Spinal cord (tissue), 10 donors: ENCODE results near the gene CADM1. TPM values are rescaled to one million over a fixed set of nuclear protein-coding genes. Genes with fewer than 3 reads are reported as not detected.

Experiments used
- DNase-seq, 6 donors: peaks; one replicate each; pipeline versions ENCODE4 v3.0.0 to v3.0.0-alpha.2; 2013 to 2015; ENCODE audit warnings: low spot score in 6 of 6, low read depth in 4 of 6
- H3K27ac ChIP-seq: one replicate; pipeline ENCODE4 v1.5.1; 2013; ENCODE audit warnings: low read depth, low read length, control low read depth
- H3K27me3 ChIP-seq: one replicate; pipeline ENCODE4 v1.6.1; 2013; ENCODE audit warnings: low read length; ENCODE audit not compliant: control insufficient read depth, insufficient read depth
- H3K36me3 ChIP-seq: one replicate; pipeline ENCODE4 v1.6.1; 2013; ENCODE audit warnings: low read length; ENCODE audit not compliant: control insufficient read depth, insufficient read depth
- H3K4me1 ChIP-seq: one replicate; pipeline ENCODE4 v1.6.1; 2013; ENCODE audit warnings: low read length; ENCODE audit not compliant: control insufficient read depth, insufficient read depth
- H3K4me3 ChIP-seq: one replicate; pipeline ENCODE4 v1.5.1; 2013; ENCODE audit warnings: low read depth, low read length, control low read depth
- H3K9me3 ChIP-seq: one replicate; pipeline ENCODE4 v1.6.1; 2013; ENCODE audit warnings: low read length; ENCODE audit not compliant: control insufficient read depth, insufficient read depth
- WGBS: methylation state at CpG from one replicate; pipeline ENCODE4 v1.1.5; 2013; ENCODE audit warnings: missing lambda C conversion rate; ENCODE audit not compliant: insufficient coverage; 5-methylcytosine and 5-hydroxymethylcytosine counted together
- polyA plus RNA-seq, 2 donors: library from polyadenylated mRNA; unstranded; fragments of 120-200 nt; gene quantifications; one replicate each; pipeline ENCODE4 v1.2.1, GENCODE V29; 2013; ENCODE audit not compliant: insufficient read length in 2 of 2
- total RNA-seq, 2 donors: library from RNA; depleted of rRNA in 1 of 2; stranded (reverse); fragments of 120-200 nt in 1 of 2; fragments of >200 nt in 1 of 2; gene quantifications; one replicate each; pipeline versions ENCODE4 v1.2.3 to v1.2.4, GENCODE V29; 2013 to 2014
- donor health status: healthy.

Gene CADM1
- total and polyA plus RNA-seq, 4 donors: 106 to 180 (median 132) TPM

- H3K4me1 ChIP-seq: no peaks in the 10 kb centered on the region
- H3K36me3 ChIP-seq: no peaks in the 10 kb centered on the region
- DNase-seq: no peak
- no CpG with 5 or more reads among the region's 1 CpG for WGBS
- no peak overlapping the region for H3K4me3 ChIP-seq
- H3K27me3 ChIP-seq: no peaks in the 10 kb centered on the region
- H3K9me3 ChIP-seq: no peaks in the 10 kb centered on the region
- H3K27ac ChIP-seq: no peak overlapping the region
These were observed 124.7 kb downstream of the CADM1 start for GRCh38 chr11:115379528-115379927.

DNA sequence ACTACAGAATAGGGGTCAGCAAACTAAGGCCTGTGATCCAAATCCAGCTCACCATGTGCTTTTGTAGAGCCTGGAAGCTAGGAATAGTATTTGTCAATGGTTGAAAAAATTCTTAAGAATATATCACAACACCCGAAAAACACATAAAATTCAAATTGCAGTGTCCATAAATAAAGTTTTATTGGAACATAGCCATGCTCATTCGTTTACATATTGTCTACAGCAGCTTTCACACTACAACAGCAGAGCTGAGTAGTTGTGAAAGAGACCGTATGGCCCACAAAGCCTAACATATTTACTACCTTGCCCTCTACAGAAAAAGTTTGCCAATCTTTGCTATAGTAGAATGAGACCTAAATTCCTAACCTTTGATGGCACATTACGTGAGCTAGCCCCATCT lies 125.7 kb downstream of the CADM1 start:
- peak in 1 of 6 donors; percentile 44 for DNase-seq
- WGBS: no CpG with 5 or more reads among the region's 4 CpGs
- H3K27me3 ChIP-seq: no peaks in the 10 kb centered on the region
- no peak overlapping the region for H3K4me3 ChIP-seq
- no peaks in the 10 kb centered on the region for H3K4me1 ChIP-seq
- no peaks in the 10 kb centered on the region for H3K36me3 ChIP-seq
- H3K9me3 ChIP-seq: no peaks in the 10 kb centered on the region
- no peak overlapping the region for H3K27ac ChIP-seq

GRCh38 chr11:115377882-115378296 lies 126.3 kb downstream of the CADM1 start:
- no peak overlapping the region for H3K27ac ChIP-seq
- H3K4me1 ChIP-seq: no peaks in the 10 kb centered on the region
- H3K27me3 ChIP-seq: no peaks in the 10 kb centered on the region
- no peak for DNase-seq
- WGBS: no CpG with 5 or more reads among the region's 4 CpGs
- no peaks in the 10 kb centered on the region for H3K9me3 ChIP-seq
- no peak overlapping the region for H3K4me3 ChIP-seq
- no peaks in the 10 kb centered on the region for H3K36me3 ChIP-seq

GRCh38 chr11:115368616-115369015 lies 135.6 kb downstream of the CADM1 start:
- H3K4me1 ChIP-seq: no peaks in the 10 kb centered on the region
- no peaks in the 10 kb centered on the region for H3K27me3 ChIP-seq
- H3K9me3 ChIP-seq: no peaks in the 10 kb centered on the region
- no peaks in the 10 kb centered on the region for H3K36me3 ChIP-seq
- no peak overlapping the region for H3K27ac ChIP-seq
- DNase-seq: no peak
- no peak overlapping the region for H3K4me3 ChIP-seq

GRCh38 chr11:115366826-115367225 lies 137.4 kb downstream of the CADM1 start:
- Histone ChIP-seq H3K27ac (no peak overlapping the region), H3K36me3 (no peaks in the 10 kb centered on the region), H3K9me3 (no peaks in the 10 kb centered on the region), H3K4me1 (no peaks in the 10 kb centered on the region), H3K27me3 (no peaks in the 10 kb centered on the region), H3K4me3 (no peak overlapping the region)
- no CpG with 5 or more reads among the region's 5 CpGs for WGBS
- DNase-seq: no peak

- Histone ChIP-seq H3K27ac (no peak overlapping the region), H3K4me3 (no peak overlapping the region), H3K4me1 (no peaks in the 10 kb centered on the region), H3K27me3 (no peaks in the 10 kb centered on the region), H3K36me3 (no peaks in the 10 kb centered on the region), H3K9me3 (no peaks in the 10 kb centered on the region)
- WGBS: 73% methylated on average over 3 of the region's 4 CpGs
- peak in 1 of 6 donors; percentile 44 for DNase-seq
These were observed 138.3 kb downstream of the CADM1 start for GRCh38 chr11:115365907-115366306.

DNA sequence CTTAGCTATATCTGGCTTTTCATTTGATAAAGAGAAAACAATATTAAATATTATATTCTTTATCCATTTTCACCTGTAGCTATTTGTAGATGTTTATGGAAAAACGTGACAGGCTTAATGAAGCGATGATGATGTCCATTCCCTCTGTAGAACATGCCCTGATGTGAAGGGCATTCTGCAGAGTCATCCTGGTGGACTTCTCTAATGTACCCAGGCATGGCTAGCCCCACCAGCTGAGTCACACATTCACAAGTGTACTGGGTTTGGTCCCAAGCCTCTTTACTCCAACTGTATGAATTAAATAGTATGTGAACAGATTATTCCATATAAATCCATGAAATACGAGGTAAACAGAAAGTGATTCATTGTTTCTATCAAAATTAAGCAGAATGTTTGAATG lies 139.3 kb downstream of the CADM1 start:
- Histone ChIP-seq H3K27me3 (no peaks in the 10 kb centered on the region), H3K4me3 (no peak overlapping the region), H3K4me1 (no peaks in the 10 kb centered on the region), H3K36me3 (no peaks in the 10 kb centered on the region), H3K27ac (no peak overlapping the region), H3K9me3 (no peaks in the 10 kb centered on the region)
- no peak for DNase-seq
- 90% methylated on average over 2 of the region's 3 CpGs for WGBS

GRCh38 chr11:115363921-115364320 lies 140.3 kb downstream of the CADM1 start:
- no CpG with 5 or more reads among the region's 3 CpGs for WGBS
- H3K4me1 ChIP-seq: no peaks in the 10 kb centered on the region
- H3K27ac ChIP-seq: no peak overlapping the region
- no peaks in the 10 kb centered on the region for H3K36me3 ChIP-seq
- no peaks in the 10 kb centered on the region for H3K27me3 ChIP-seq
- DNase-seq: no peak
- H3K9me3 ChIP-seq: no peaks in the 10 kb centered on the region
- no peak overlapping the region for H3K4me3 ChIP-seq

DNA sequence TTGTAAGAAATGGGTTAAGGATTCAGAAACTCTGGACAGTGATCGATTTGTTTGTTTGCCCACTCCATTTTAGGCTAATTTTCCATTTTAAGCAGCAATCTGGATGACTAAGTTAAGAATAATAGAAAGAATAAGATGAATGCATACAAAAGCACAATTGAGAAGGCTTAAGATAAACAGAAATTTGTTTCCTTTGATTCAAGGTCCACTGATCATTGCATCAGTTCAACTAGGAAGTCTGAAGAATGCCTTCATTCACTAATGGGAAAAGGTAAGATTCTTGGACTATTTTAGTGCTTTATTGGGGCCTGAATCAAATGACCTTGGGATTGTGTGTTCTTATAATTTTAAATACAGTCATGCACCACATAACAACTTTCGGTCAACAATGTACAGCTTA lies 140.8 kb downstream of the CADM1 start:
- WGBS: no CpG with 5 or more reads among the region's 2 CpGs
- H3K4me1 ChIP-seq: no peaks in the 10 kb centered on the region

GRCh38 chr11:115362997-115363396 lies 141.2 kb downstream of the CADM1 start:
- H3K9me3 ChIP-seq: no peaks in the 10 kb centered on the region
- H3K36me3 ChIP-seq: no peaks in the 10 kb centered on the region
- WGBS: 100% methylated on average over 1 of the region's 6 CpGs
- no peaks in the 10 kb centered on the region for H3K4me1 ChIP-seq
- DNase-seq: no peak
- H3K4me3 ChIP-seq: no peak overlapping the region
- no peak overlapping the region for H3K27ac ChIP-seq
- no peaks in the 10 kb centered on the region for H3K27me3 ChIP-seq

More for the DNA sequence above, 140.8 kb downstream of the CADM1 start:
- Histone ChIP-seq H3K36me3 (no peaks in the 10 kb centered on the region), H3K9me3 (no peaks in the 10 kb centered on the region), H3K4me3 (no peak overlapping the region), H3K27me3 (no peaks in the 10 kb centered on the region), H3K27ac (no peak overlapping the region)
- DNase-seq: no peak
